Stromal cell of bone marrow (primary cell): Measurements from ENCODE around the gene MACO1.
"Not testable (repeated sequence)": the region's sequence is repeated elsewhere in the genome, so short reads cannot be mapped to it uniquely, and the experiment has no call there.

ENCODE experiments used
- DNase-seq: peaks from one replicate; pipeline ENCODE4 v3.0.0-alpha.2; 2012; ENCODE audit warnings: low read depth

MACO1 gene

GRCh38 chr1:25430073-25430966 is at the start of gene MACO1:
Gene MACO1 (plus strand): TSS chr1:25430897. CDS start chr1:25431099, 202 bp downstream.
- peak; percentile 94 for DNase-seq

GRCh38 chr1:25382543-25382942 is 48.2 kb upstream of the MACO1 start:
- DNase-seq = not testable (repeated sequence)

DNA sequence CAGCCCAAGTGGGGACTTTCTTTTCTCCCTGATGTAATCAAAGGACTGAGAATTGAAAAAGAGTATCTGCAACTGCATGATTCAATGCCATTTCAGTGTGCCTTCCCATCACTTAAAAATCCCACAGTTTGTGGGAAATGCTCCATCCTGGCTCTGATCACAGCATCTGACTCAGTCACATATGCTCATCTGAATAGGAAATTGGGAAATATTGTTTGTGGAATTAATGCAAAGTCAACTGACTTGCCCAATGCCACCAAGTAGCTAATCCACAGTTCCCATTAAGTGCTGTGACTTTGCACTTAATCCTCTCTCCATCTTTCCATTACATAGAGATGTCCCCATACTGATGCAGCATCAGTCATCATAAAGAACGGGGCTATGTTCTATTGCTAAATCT is 47.6 kb upstream of the MACO1 start:
- peak; percentile 93 for DNase-seq

DNA sequence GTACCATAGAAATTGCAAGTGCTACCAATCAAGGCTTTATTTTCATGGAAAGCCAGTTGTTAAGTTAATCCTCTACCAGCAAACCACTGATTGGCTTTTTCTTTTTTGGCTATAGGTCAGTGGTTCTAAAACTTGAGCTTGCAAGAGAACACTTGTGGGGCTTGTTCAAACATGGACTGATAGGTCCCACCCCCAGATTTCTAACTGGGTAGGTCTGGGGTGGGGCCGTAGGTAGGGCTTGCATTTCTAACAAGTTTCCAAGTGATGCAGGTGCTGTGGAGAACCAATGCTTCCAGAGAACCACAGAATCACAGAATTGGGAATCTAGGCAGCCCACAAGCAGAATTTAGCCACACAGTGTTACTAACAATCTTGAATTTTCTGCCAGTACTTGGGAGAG is 46.8 kb upstream of the MACO1 start:
- DNase-seq = not testable (repeated sequence)

DNA sequence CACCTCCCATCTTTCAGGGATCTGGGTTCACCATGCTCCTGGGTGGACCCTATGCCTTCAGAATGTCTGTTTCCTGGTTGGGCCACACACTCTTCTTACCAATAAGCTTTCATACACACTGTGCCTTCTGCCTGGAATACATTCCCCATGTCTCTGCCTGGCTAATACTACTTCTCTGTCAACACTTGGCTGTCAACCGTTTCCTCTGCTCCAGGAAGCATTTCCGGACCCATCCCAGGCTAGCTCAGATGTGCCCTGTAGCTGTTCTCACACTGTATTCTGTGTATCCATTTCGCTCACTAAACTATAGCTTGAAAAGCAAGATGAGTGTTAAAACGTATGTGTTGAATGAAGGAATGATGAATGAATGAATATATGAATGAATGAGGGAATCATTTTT is 43.6 kb upstream of the MACO1 start:
- DNase-seq = not testable (repeated sequence)

- DNase-seq = not testable (repeated sequence)
Measured at GRCh38 chr1:25388691-25389090, 42.0 kb upstream of the MACO1 start.

DNA sequence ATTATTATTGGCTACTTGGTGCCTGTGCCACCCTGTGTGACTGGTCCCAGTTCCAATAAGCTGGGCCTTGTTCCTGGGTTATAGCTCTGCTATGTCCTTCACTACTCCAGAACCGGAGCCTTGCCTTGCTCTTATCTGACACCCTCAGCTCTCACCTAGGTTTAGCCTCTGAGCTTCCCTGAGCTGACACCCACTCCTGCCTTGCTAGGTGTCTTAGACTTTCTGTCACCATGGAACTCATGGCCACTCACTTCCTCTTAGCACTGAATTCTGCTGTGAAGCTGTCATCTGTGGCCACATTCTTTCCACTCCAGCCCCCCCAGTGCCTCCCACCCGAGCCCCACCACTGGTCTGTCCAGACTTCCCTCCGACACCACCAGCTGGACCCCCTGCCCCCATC is 41.0 kb upstream of the MACO1 start:
- DNase-seq = not testable (repeated sequence)

DNA sequence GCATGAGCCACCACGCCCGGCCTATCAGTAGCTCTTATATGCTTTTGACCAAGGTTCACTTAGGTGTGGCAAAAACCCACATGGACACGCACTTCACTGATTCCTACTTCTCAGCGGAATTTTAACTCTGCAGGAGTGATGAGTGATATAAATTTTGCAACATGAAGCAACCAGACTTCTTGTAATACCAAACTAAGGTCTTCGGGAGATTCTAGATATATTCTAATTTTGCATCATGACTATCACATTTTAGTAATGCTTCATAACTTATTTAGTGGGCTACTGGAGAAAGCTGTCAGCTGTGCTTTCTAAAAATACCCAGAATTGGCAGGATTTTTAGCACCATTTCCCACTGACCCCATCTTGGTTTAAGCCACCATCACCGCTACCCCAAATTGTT is 37.9 kb upstream of the MACO1 start:
- no peak for DNase-seq

DNA sequence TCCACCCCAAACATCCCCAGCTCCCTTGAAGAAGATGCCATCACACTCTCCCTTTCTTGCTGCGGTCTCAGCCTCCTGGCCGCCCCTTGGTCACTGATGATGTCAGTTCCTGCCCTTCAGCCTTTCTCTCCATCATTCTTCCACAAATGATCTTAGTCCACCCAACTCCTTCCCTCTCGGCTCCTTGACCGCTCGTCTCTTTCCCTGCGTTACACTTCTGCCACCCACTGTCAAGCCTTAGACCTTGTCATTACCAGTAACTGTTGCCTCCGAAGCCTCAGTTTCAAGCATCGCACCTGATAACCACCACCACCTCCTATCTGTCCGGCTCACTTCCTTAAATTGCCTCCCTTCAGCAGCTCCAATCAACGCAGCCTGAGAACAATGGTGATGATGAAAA is 33.1 kb upstream of the MACO1 start:
- peak; percentile 25 for DNase-seq

- DNase-seq = not testable (repeated sequence)
Measured at GRCh38 chr1:25398079-25398478, 32.6 kb upstream of the MACO1 start.

GRCh38 chr1:25402947-25403803 is 27.5 kb upstream of the MACO1 start:
- not testable (repeated sequence) for DNase-seq

DNA sequence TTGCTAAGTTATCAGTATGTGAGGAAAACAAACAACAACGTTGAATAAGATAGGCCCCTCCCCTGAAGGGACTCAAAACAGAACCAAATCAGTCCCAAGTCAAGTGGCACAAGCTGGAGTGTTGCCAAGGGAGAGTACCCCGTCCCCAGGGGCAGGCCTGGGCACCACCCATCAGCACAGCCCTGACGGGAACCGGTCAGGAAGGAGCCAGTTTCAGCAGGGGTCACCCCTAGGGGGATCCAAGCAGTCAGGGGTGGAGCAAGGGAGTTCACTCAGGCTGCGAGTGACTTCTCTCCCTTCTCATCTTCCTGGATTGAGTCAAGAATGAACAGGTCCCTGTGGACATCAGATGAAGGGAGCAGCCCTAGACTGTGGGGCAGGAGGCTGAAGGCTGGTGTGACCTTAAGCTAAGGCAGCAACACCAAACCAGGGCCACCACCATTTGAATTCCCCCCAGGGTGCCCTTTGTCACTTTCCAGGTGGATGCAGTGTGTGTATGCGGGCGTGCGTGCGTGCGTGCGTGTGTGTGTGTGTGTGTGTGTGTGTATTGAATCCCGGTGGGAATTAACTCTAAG is 24.9 kb upstream of the MACO1 start:
- DNase-seq = not testable (repeated sequence)

GRCh38 chr1:25409641-25410427 is 20.9 kb upstream of the MACO1 start:
- DNase-seq = not testable (repeated sequence)

- DNase-seq = not testable (repeated sequence)
Measured at GRCh38 chr1:25412872-25413623, 17.6 kb upstream of the MACO1 start.

DNA sequence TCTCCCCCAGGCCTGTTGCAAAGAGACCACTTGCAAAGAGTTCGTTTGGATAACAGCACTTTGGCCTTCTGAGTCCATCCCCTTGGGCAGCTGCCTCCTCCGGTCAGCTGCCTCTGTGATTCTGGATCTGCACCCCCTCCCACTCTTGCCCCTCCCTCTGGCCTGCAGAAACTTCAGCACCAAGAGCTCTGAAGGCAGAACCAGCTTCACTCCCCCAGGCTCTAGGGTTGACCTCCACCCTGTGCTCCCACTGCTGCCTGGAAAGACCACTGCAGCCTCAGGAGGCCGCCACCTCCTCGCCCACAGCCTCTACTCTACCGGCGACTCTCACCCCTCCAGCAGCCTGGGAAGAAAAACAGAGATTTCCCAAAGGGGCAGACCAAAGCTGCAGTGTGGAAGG is 16.5 kb upstream of the MACO1 start:
- DNase-seq = not testable (repeated sequence)

DNA sequence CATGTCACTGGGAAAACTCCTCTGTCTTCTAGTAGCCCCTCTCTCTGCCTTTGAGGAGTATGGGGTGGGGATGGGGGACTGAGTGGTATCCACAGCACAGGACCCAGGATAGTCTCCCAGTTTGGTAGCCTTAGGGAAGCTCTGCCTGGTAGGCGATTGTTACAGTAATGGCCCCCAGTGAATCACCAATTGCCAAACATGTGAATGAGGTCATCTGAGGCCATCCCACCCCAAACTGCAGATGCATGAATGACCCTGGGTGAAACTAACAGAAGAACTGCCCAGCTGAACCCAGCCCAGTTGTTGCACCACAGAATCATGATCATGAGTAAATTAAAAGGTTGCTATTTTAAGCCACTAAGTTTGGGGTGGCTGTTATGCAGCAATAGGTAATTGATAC is 16.1 kb upstream of the MACO1 start:
- not testable (repeated sequence) for DNase-seq

GRCh38 chr1:25417280-25417679 is 13.4 kb upstream of the MACO1 start:
- not testable (repeated sequence) for DNase-seq

DNA sequence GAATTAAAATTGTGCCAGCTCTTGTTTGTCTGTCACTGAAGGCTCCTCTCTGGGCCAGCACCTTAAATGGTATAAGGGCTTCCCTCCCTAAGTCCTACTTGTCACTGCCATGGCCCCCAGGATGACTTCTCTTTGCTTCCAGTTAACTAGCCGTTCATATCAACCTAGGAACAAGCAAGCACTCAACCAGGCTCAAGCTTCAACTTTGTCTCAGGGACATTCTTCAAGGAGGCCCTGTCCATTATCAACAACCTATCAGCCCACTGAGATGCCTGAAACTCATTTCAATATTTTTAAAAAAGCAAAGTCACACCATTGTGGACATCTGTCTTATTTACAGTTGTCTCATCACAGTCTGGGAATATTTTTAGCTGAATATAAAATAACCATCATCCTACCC is 11.4 kb upstream of the MACO1 start:
- DNase-seq = not testable (repeated sequence)

DNA sequence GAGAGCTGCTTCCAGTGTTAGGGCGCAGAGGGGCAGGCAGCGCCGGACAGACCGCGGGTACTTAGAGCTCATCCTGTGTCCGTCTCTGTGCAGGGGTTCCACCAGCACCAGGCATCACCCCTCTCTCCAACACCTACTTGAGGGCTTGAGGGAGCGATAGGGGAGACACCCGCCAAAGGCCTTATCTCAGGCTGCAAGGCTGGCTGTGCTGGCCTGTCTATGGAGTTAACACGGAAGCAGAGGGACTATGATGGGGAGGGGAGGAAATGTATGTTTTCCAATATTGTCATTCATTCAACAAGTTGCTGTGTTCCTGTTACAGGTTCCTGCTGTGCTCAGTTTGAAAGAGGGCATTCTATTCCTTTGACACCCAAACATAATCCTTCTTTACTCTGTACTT is 10.0 kb upstream of the MACO1 start, which contains the start of gene RHCE:
Gene RHCE (minus strand): TSS at position 111 of the 400 bp plus-strand sequence. CDS start 39 bp downstream, at position 72.
- not testable (repeated sequence) for DNase-seq

GRCh38 chr1:25423206-25423605 is 7.5 kb upstream of the MACO1 start:
- not testable (repeated sequence) for DNase-seq
